Peyer's patch (tissue), 4 donors: ENCODE results near the gene KCNMA1. TPM values are rescaled to one million over a fixed set of nuclear protein-coding genes. Genes with fewer than 3 reads are reported as not detected.
A peak's percentile ranks its signal among the peaks of the same experiment; 100 is the strongest.

Experiments
- DNase-seq, 3 donors: peaks; one replicate each; pipeline ENCODE4 v3.0.0-alpha.2; 2017 to 2019
- H3K27ac ChIP-seq, 4 donors: fragments of 200-600 bp; sonication (generic); one replicate each; pipeline ENCODE4 v1.5.1; 2016 to 2019
- H3K27me3 ChIP-seq, 2 donors: fragments of 200-600 bp; sonication (generic); one replicate each; pipeline ENCODE4 v1.5.1; 2019
- H3K36me3 ChIP-seq, 3 donors: fragments of 200-600 bp; sonication (generic); one replicate each; pipeline ENCODE4 v1.5.1; 2016 to 2019
- H3K4me1 ChIP-seq, 4 donors: fragments of 200-600 bp; sonication (generic); one replicate each; pipeline ENCODE4 v1.5.1; 2016 to 2019
- H3K4me3 ChIP-seq, 4 donors: fragments of 200-600 bp; sonication (generic); 1 replicate in 3 of 4; 2 replicates in 1 of 4; pipeline ENCODE4 v1.5.1; 2016 to 2019; ENCODE audit warnings: mild to moderate bottlenecking in 1 of 4
- H3K9me3 ChIP-seq, 4 donors: fragments of 200-600 bp; sonication (generic); one replicate each; pipeline ENCODE4 v1.5.1; 2016 to 2019; ENCODE audit warnings: mild to moderate bottlenecking in 1 of 4
- POLR2A ChIP-seq, 2 donors: fragments of 450-650 bp; IDR thresholded peaks; one replicate each; pipeline ENCODE4 v1.5.1; 2017; ENCODE audit warnings: antibody characterized with exemption in 2 of 2, mild to moderate bottlenecking in 2 of 2, moderate library complexity in 2 of 2
- total RNA-seq, 4 donors: library from RNA; depleted of rRNA; stranded (reverse); fragments of >200 nt; gene quantifications; one replicate each; pipeline ENCODE4 v1.1.0, GENCODE V29; 2016
- TF ChIP-seq, protein P1 (sequence below), 6 experiments: fragments of 450-650 bp in 4 of 6; fragments of 200-600 bp in 2 of 6; sonication (generic) in 1 of 6; IDR thresholded peaks; one replicate each; pipeline ENCODE4 v1.5.1; 2017 to 2019; ENCODE audit warnings: antibody characterized with exemption in 6 of 6, mild to moderate bottlenecking in 3 of 6, moderate library complexity in 1 of 6

Gene KCNMA1
- total RNA-seq, 4 donors from 2014 or later, result 17.8 to 29.1 (median 23.9) TPM

DNA sequence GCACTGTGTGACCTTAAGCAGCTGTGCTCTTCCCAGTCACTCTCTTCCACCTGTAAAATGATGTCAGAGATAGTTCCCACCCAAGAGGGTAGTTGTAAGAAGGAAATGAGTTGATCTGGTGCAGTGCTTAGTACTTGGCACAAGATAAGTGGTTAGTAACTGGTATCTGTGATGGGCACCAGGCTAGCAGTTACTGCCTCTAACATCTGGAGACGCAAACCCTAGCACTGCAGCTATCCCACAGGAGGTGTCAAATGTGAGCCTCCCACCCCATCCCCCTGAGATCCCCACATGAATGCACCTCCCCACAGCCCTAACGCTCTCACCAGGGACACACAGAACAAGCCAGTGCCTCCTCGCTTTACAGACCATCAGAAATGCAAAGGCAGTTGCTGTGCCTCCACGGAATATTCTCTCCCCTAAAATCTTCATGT lies 72.0 kb downstream of the KCNMA1 start:
- no peaks in the 10 kb centered on the region for H3K36me3 ChIP-seq
- H3K27me3 ChIP-seq, result no peaks in the 10 kb centered on the region
- H3K9me3 ChIP-seq, result no peaks in the 10 kb centered on the region
- DNase-seq, result no peak
- no peak for TF ChIP-seq POLR2A (IDR thresholded peaks at IDR 0.05)
- TF ChIP-seq, protein P1, sequence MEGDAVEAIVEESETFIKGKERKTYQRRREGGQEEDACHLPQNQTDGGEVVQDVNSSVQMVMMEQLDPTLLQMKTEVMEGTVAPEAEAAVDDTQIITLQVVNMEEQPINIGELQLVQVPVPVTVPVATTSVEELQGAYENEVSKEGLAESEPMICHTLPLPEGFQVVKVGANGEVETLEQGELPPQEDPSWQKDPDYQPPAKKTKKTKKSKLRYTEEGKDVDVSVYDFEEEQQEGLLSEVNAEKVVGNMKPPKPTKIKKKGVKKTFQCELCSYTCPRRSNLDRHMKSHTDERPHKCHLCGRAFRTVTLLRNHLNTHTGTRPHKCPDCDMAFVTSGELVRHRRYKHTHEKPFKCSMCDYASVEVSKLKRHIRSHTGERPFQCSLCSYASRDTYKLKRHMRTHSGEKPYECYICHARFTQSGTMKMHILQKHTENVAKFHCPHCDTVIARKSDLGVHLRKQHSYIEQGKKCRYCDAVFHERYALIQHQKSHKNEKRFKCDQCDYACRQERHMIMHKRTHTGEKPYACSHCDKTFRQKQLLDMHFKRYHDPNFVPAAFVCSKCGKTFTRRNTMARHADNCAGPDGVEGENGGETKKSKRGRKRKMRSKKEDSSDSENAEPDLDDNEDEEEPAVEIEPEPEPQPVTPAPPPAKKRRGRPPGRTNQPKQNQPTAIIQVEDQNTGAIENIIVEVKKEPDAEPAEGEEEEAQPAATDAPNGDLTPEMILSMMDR (IDR thresholded peaks at IDR 0.05), result no peak
- H3K4me3 ChIP-seq, result no peak overlapping the region
- H3K4me1 ChIP-seq, result peaks cover 0 to 30% (median 0%) of the 10 kb centered on the region in 4 donors
- H3K27ac ChIP-seq, result no peak overlapping the region

DNA sequence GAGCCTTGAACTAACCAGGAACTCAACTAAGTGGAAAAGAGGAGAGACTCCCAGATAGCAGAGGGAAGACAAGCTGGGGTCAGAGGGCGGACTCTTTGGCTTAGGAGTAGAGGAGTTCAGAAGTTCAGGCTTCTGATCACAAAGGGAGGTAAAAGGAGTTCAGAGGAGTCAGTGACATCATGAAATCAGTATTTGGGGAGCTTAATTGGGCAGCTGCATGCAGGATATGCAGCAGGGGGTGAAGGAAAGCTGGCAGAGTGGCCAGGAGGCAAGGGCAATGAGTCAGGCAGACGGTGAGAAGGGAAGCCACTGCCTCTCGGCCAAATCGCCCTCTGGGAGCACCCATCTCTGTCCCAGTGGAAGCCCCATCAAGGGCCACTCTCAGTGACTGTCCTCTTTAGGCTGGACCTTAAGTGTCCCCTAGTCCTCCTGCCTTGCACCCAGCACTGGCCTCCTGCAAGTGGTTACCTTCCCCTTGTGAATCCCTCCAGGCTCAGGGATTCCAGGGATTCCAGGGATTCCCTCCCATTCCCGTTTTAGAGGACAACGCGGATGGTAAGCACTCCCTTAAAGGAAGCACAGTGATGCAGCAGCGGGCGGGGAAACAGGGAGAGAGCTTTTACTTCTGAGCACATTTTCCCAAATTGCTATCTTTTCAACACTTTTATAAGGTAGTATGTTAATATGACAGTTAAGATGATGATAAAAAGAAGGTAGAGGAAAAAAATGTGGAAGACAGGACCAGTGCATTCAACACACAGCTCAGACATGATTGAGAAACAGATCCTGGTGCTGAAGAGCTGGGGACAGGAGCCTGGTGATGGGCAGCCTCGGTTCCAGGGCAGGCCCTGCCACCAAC lies 72.6 kb downstream of the KCNMA1 start:
- H3K36me3 ChIP-seq, result no peaks in the 10 kb centered on the region
- H3K4me1 ChIP-seq, result peaks cover 0 to 30% (median 0%) of the 10 kb centered on the region in 4 donors
- TF ChIP-seq, protein P1 (IDR thresholded peaks at IDR 0.05), result no peak
- TF ChIP-seq POLR2A (IDR thresholded peaks at IDR 0.05), result no peak
- H3K27ac ChIP-seq, result peak overlapping the region in 2 of 4 donors; percentile 64 to 68
- no peak for DNase-seq
- H3K27me3 ChIP-seq, result no peaks in the 10 kb centered on the region
- no peak overlapping the region for H3K4me3 ChIP-seq
- no peaks in the 10 kb centered on the region for H3K9me3 ChIP-seq

DNA sequence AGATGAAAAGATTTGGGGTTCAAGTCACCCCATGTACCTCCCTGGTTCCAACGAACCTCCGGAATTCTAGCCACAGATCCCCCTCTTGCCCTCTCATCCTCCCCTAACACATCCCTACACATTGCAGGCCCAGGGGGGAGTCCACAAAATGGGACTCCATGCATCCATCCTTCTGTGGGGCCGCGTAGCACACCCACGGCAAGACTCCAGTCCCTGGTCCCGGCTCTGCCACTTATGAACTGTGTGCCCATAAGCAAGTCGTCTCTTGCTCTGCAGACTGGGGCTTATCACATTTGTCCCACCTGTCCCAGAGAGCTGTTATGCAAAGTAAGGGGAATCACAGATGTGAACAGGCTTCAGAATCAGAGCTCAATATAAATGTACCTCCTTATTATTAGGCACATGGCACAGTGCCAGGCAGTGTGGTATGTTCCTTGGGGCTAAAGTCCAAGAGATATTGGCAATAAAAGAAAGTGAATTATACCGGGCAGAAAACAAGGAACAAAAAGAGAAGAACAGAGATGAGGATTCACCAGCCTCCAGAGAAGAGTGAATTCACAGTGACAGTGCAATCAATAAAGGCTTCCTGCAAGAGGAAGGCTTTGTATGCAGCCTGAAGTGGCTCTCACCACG lies 73.9 kb downstream of the KCNMA1 start:
- TF ChIP-seq, protein P1 (IDR thresholded peaks at IDR 0.05), result no peak
- TF ChIP-seq POLR2A (IDR thresholded peaks at IDR 0.05), result no peak
- no peaks in the 10 kb centered on the region for H3K36me3 ChIP-seq
- peak in 2 of 3 donors; percentile 71 to 80 for DNase-seq
- H3K4me1 ChIP-seq, result peaks cover 0 to 30% (median 0%) of the 10 kb centered on the region in 4 donors
- H3K4me3 ChIP-seq, result no peak overlapping the region
- no peaks in the 10 kb centered on the region for H3K9me3 ChIP-seq
- no peaks in the 10 kb centered on the region for H3K27me3 ChIP-seq
- H3K27ac ChIP-seq, result peak overlapping the region in 3 of 4 donors; percentile 1 to 68 (median 64)

DNA sequence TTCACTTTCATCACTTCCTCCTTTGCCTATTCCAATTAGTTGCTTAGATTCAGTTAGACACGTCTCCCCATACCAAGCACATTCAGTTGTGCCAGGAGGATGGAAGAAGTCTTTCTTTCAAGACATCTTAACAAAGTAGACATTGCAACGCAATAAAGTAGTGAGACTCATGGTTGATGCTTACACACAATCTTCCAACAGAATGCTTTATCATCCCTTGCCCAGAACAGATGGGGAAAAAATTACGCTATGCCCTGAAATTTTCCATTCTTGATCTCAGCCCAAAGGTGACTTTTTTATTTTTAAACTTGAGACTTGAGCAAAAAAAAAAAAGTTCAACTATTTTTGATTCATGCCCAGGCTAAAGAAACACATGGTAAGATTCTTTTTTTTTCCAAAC lies 74.9 kb downstream of the KCNMA1 start:
- Histone ChIP-seq H3K36me3 (no peaks in the 10 kb centered on the region), H3K27me3 (no peaks in the 10 kb centered on the region), H3K9me3 (no peaks in the 10 kb centered on the region), H3K27ac (peak overlapping the region in 1 of 4 donors; percentile 49), H3K4me1 (peaks cover 0 to 30% (median 0%) of the 10 kb centered on the region in 4 donors), H3K4me3 (no peak overlapping the region)
- TF ChIP-seq, protein P1 (IDR thresholded peaks at IDR 0.05), result no peak
- TF ChIP-seq POLR2A (IDR thresholded peaks at IDR 0.05), result no peak
- no peak for DNase-seq

DNA sequence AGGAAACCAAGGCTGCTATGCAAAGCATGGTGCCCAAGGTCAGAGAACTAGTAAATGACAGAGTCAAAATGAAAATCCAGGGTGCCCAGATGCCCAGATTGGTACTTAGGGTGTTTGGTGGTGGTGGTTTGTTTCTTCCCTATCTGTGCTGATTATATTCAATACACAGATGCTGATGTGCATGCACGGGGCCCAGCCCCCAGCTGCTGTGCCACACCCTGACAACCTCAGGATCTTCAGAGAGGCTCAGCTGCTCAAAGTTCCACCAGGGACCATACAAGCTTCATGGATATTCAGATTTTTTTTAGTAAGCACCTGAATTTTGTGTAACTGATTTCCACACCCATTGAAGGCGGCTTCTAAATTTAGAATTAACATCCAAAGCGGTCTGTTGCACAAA lies 75.6 kb downstream of the KCNMA1 start:
- no peaks in the 10 kb centered on the region for H3K27me3 ChIP-seq
- no peak overlapping the region for H3K27ac ChIP-seq
- H3K9me3 ChIP-seq, result no peaks in the 10 kb centered on the region
- H3K4me3 ChIP-seq, result no peak overlapping the region
- peaks cover 0 to 30% (median 0%) of the 10 kb centered on the region in 4 donors for H3K4me1 ChIP-seq
- no peak for DNase-seq
- TF ChIP-seq POLR2A (IDR thresholded peaks at IDR 0.05), result no peak
- TF ChIP-seq, protein P1 (IDR thresholded peaks at IDR 0.05), result no peak
- H3K36me3 ChIP-seq, result no peaks in the 10 kb centered on the region
